ENCODE measurements around the gene TNIP2.

TNIP2 gene

DNA sequence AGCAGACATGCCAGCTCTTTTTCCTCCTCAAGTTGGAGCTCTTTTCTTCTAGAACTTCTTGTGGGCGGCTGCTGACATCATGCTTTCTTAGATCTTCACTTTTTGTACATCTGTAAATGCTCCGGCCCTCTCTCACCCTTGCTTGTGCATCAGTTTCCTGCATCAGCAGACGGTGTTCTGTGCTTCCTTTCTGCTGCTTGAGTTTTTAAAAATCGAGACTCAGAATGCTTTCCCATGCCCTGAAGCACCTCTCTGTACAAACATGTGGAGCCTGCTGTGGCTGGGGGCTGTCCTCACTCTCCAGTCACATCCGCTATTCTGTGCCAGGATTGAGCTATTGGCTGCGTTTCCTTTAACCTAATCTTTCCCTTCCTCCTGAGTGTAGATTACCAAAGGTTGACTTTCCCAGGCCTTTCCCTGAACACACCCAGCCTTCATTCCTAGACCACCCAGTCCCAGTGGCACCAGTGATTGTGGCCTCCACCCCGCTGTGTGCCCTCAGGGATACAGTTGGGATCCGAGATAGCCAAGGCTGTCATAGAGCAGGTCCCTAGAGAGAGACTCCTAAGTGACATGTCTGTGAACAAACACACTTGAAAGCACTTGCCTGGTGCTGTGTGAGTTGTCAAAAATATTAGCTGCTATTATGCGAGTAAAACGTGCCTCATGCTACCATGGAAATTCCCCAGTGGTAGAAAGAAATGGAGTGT lies 41.9 kb downstream of the TNIP2 start:
- DNase-seq, result no peak

DNA sequence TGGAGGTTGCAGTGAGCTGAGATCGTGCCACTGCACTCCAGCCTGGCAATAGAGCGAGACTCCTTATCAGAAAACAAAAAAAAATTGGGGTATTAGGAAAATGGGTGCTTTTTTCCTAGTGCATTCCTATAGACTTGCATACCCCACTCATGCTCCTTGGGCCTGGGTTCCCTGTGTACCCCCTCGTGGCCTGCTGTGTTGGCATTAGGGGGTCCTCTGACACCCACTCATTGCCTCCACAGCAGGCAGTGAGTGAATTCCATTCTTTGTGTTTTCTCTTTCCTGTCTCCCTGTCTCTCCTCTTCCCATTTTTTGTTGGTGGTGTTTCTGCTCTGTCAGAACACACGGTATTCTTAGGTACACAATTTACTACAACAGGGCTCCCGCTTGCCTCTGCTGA lies 42.8 kb downstream of the TNIP2 start:
- DNase-seq, result no peak

DNA sequence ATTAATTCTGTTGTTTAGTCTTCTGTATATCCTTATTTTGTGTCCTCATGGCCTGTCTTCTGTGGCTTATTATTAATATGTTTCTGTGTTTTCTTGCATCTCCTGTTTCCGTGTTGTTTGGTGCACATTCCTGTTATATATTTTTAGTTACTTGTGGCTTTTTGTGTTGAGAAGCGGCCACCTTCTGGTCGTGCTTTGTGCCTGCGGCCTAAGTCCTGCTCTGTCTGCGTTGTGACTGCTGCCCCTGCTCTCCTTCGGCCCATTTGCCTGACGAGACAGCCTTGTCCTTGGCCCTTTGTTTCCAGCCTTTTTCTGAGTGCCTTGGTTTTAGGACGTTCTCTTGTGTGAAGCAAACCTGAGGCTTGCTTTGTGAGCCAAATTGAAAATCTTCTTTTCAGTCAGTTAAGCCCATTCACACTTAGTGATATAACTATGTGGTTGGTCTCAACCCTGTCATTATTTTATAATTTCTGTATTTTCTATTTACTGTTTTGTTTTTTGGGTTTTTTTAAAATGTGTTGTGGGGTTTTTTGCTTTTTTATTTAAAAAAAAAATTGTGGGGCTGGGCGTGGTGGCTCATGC lies 43.8 kb downstream of the TNIP2 start:
- DNase-seq, result no peak

DNA sequence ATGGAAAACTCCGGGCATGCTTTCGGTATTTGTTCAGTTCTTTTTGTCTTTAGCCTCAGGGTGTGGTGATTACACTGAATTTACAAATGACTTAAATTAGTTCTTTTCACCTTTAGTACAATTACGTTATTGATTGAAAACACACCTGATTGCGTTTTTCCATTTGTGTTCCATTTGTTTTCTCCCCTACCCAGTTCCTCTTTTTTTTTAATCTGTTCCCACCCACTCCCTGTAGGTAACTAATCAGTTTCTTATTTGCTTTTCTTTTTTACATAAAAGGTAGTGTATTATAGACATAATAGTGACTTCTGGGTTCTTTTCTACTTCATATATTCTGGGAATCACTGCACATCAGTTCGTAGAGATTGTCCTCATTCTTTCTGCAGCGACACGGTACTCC lies 53.4 kb downstream of the TNIP2 start:
- DNase-seq, result no peak

DNA sequence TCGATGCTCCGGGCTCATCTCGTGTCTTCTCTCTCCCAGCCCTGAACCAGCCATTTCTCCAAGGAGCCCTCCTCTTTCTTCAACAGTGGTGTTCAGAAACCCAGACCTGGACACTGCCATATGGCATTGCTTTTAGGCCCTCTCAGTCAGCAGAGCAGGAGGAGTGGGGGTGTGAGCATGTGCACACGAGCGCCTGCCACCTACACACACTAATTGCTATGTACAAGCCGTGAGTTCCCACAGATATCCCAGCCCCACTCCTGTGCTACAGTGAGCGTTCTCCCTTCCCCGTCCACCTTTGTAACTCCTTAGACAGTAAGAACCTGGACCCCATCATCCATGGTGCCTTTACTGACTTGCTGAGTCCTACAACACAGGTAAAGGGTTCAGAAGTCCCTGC lies 53.8 kb downstream of the TNIP2 start:
- no peak for DNase-seq

DNA sequence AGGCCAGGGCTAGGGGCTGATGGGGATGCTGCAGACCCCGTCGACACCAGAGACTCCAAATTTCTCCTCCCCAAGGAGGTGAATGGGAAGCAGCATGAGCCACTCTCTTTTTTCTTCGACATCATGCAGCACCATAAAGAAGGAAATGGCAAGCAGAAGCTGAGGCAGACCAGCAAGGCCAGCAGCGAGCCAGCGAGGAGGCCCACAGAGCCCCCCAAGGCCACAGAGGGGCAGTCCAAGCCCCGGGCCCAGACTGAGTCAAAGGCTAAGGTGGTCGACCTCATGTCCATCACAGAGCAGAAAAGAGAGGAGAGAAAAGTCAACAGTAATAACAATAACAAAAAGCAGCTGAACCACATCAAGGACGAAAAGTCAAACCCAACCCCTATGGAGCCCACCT lies 56.1 kb downstream of the TNIP2 start:
- no peak for DNase-seq

DNA sequence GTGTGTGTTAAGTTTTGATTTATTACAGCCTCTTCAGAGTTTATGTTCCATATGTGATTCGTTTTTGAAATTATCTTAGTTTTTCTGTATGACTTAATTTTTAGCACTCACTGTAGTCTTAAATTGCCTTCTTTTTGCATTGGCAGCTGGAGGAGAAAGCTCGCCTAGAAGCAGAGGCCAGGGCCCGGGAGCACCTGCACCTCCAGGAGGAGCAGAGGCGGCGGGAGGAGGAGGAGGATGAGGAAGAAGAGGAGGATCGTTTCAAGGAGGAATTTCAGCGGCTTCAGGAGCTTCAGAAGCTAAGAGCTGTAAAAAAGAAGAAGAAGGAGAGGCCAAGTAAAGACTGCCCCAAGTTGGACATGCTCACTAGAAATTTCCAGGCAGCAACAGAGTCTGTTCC lies 56.6 kb downstream of the TNIP2 start:
- no peak for DNase-seq

DNA sequence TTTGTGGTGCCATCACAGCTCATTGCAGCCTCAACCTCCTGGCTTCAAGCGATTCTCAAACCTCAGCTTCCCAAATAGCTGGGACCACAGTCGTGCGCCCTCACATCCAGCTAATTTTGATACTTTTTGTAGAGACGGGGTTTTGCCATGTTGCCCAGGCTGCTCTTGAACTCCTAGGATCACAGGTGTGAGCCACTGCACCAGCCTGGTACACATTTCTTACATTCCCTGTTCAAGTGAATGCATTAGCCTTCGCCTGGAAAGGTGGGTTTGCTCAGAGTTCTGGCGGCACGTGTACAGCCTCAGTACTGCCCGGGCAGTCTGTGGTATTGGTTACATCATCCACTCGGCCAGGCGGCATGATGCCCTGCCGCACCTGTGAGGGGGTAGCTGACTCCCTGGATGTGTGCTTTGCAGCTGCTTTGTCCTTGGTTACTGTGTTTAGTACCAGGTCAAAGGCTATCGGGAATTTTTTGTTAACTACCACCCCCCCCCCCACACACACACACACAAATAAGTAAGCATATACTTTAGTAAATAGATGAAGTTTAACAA lies 57.1 kb downstream of the TNIP2 start:
- no peak for DNase-seq

DNA sequence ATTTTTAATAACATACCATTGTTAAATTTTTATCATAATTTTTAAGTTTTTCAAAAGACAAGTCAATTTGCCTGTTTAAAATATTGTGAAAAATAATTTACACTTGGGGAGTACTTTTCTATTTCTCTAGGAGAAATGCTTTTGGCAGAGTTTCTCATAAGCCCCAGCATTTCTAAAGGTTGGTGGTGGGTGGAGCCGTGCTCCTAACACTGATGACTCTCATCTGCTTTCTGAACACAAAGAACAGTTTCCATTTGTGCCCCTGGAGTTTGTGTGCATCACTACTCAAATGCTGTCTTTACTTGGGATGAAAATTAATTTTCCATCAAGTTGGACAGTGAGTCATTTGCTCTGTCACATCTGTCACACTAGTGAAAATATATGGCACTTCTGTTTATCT lies 57.6 kb downstream of the TNIP2 start:
- DNase-seq, result no peak

DNA sequence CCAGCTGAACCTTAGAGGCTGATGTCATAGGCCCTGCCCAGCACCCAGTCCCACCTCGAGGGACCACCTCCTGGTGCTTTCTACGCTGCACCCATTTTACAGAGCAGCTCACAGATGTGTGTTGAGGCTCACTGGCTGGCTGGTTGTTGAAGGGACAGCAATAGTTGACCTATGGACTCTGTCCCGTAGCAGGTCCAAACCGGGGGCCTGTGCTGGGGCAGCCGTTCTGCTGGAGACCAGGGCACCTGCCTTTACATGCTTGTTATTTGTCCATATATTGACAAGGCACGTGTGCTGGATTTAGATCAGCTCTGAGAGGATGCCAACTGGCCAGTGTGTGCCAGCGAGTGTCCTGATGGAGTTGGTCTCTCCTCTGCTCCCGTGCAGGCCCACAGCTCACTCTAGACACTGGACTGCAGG lies 58.1 kb downstream of the TNIP2 start:
- no peak for DNase-seq

DNA sequence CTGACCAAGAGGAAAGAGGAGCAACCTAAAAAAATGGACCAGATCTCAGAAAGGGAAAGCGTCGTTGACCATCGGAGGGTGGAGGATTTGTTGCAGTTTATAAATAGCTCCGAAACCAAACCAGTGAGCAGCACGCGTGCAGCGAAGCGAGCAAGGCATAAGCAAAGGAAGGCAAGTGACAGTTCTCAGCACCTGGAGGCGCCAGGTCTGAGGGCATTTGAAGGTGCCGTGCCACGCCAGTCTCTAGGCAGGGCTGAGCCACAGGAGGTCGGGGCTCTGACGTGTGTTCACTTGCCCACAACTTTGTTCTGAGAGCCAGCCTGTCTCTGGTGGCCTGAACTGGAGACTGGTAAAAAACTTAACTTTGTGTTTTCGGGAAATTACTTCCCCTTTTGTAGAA lies 59.7 kb downstream of the TNIP2 start:
- no peak for DNase-seq

DNA sequence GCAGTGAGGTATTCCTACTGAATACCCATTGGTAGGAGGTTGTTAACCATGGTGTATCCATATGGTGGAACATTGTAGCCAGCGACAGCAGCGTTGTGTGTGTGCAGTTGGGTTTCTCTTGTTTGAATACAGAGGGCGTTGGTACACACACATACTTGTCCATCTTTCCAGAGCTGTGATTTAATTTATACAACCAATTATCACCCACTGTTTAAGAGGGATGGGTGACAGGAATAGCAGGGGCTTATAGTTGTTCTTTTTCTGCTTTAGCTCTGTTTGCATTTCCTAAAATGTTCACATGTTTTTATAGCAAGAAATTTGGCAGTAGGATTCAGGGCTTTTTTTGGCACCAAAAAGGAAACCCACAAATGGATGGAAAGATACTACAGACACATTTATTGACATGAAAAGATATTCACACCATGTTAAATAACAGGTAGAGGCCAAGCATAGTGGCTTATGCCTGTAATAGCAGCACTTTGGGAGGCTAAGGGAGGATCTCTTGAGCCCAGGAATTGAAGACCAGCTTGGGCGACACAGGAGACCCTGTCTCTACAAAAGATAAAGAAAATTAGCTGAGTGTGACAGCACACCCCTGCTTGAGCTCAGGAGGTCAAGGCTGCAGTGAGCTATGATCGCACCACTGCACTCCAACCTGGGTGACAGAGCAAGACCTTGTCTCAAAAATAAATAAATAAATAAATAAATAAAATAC lies 60.6 kb downstream of the TNIP2 start:
- DNase-seq, result no peak

DNA sequence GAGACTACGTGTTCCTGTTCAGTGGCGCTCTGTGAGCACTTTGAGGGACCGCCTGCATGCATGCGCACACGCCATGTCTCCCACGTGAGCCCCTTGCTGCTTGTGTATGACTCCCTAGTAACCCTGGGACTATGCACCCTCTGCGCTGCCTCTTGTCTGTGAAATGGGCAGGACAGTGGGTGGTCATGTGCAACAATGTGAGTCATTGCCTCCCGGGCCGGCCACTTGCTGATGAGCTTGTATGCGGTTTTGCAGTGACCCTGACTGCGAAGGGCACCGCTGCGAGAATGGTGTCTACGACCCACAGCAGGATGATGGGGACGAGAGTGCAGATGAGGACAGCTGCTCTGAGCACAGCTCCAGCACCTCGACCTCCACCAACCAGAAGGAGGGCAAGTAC lies 61.4 kb downstream of the TNIP2 start:
- DNase-seq, result no peak

DNA sequence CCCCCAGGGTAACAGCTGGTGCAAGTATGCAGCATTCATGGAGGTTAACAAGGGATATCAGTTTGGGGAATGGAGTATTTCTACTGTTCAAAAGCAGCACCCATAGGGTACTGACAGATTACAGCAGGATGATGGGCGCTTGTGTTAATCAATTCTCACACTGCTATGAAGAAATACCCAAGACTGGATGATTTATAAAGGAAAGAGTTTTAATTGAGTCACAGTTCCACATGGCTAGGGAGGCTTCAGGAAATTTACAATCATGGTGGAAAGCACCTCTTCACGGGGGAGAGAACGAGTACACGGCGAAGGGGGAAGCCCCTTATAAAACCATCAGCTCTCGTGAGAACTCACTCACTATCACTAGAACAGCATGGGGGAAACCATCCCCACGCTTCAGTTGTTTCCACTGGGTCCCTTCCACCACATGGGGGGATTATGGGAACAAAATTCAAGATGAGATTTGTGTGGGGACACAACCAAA lies 64.1 kb downstream of the TNIP2 start:
- no peak for DNase-seq
